GM12875 (cell line): ENCODE measurements around the gene TCL1A.
A peak's percentile ranks its signal among the peaks of the same experiment; 100 is the strongest.
"Not testable (repeated sequence)": the region's sequence is repeated elsewhere in the genome, so short reads cannot be mapped to it uniquely, and the experiment has no call there.

Source experiments
- H3K4me3 ChIP-seq: one replicate; pipeline ENCODE4 v1.5.1; 2011; ENCODE audit warnings: low read depth, low read length, control low read depth
- TF ChIP-seq, protein P1 (sequence below): IDR thresholded peaks from 2 replicates; pipeline ENCODE4 v1.5.1; 2011; ENCODE audit warnings: low read depth, mild to moderate bottlenecking, control low read depth, inconsistent platforms, low read length, moderate library complexity, borderline replicate concordance; ENCODE audit not compliant: insufficient read depth

Gene TCL1A

GRCh38 chr14:95666450-95666849 lies 47.5 kb downstream of the TCL1A start:
- H3K4me3 ChIP-seq, result no peak overlapping the region
- TF ChIP-seq, protein P1, sequence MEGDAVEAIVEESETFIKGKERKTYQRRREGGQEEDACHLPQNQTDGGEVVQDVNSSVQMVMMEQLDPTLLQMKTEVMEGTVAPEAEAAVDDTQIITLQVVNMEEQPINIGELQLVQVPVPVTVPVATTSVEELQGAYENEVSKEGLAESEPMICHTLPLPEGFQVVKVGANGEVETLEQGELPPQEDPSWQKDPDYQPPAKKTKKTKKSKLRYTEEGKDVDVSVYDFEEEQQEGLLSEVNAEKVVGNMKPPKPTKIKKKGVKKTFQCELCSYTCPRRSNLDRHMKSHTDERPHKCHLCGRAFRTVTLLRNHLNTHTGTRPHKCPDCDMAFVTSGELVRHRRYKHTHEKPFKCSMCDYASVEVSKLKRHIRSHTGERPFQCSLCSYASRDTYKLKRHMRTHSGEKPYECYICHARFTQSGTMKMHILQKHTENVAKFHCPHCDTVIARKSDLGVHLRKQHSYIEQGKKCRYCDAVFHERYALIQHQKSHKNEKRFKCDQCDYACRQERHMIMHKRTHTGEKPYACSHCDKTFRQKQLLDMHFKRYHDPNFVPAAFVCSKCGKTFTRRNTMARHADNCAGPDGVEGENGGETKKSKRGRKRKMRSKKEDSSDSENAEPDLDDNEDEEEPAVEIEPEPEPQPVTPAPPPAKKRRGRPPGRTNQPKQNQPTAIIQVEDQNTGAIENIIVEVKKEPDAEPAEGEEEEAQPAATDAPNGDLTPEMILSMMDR, result no peak

DNA sequence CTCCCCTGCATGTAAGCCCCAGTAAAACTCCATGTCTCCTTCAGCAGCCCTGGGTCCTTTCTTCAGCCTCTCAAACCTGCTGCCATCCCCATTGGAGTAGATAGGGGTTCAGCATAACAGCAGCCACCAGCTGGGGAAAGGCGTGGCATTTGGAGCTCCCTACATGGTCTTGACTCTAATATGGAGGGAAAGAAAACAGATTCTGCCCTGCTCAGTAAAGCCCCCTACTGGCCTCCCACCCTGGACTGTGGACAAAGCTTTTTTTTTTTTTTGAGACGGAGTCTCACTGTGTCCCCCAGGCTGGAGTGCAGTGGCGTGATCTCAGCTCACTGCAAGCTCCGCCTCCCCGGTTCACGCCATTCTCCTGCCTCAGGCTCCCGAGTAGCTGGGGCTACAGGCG lies 48.4 kb downstream of the TCL1A start:
- TF ChIP-seq, protein P1, result peak; percentile 25; the same call in 1 of the 2 replicates

GRCh38 chr14:95664546-95664945 lies 49.4 kb downstream of the TCL1A start:
- TF ChIP-seq, protein P1, result no peak
- H3K4me3 ChIP-seq, result no peak overlapping the region

More for the DNA sequence above, 48.4 kb downstream of the TCL1A start:
- H3K4me3 ChIP-seq, result not testable (repeated sequence)

GRCh38 chr14:95664066-95664465 lies 49.9 kb downstream of the TCL1A start:
- H3K4me3 ChIP-seq, result no peak overlapping the region
- TF ChIP-seq, protein P1, result no peak

DNA sequence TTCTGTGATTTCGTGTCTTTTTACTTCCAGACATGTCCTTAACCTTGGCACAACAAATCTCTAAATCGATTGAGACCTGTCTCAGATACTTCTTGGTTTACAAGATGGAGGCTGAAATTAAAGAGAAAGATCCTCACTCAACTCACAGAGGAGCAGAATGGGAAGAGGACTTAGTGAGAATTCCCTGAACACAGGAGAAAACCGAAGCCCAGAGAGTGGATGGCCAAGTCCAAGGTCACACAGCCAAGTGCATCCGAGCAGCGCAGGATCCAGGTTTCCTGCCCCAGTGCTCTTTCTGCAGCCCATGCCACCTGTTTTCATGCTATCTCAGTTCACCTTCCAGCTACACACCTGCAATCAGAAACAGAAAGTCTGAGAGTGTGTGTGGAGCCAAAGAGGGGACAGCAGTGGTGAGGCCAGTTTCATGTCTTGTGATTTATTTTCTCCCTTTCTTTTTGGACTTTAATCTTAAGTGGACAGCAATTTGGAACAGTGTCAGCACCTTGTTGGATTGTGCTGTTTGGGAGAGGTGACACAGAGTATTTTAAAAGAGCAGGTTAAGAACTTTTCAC lies 50.6 kb downstream of the TCL1A start:
- TF ChIP-seq, protein P1, result no peak
- peak overlapping the region; percentile 31 for H3K4me3 ChIP-seq

GRCh38 chr14:95662376-95663186 lies 51.3 kb downstream of the TCL1A start:
- peak overlapping the region; percentile 21 for H3K4me3 ChIP-seq
- TF ChIP-seq, protein P1, result no peak
